ENCODE measurements around the gene LCE2A. TPM values are rescaled to one million over a fixed set of nuclear protein-coding genes. Genes with fewer than 3 reads are reported as not detected.
A peak's percentile ranks its signal among the peaks of the same experiment; 100 is the strongest.

The LCE2A gene
- total RNA-seq, 2 donors from 2014 or later = not detected

GRCh38 chr1:152707860-152708259 lies 9.7 kb downstream of the LCE2A start, which contains the start of gene LCE4A:
Gene LCE4A (plus strand): TSS chr1:152708160. CDS start chr1:152709076, 916 bp downstream.
- Histone ChIP-seq H3K9ac (ENCODE audit: extremely low read depth, low read length, poor library complexity, severe bottlenecking) (no peak within 1 kb of the TSS), H3K9me3 (ENCODE audit: control insufficient read depth, low read length) (peaks cover 85% of the 10 kb centered on the region), H3K27ac (ENCODE audit: low read depth, low read length) (no peak within 1 kb of the TSS), H3K4me1 (ENCODE audit: control insufficient read depth, insufficient read depth, low read length) (no peaks in the 10 kb centered on the region), H3K27me3 (ENCODE audit: control insufficient read depth, insufficient read depth, low read length, poor library complexity, severe bottlenecking) (no peaks in the 10 kb centered on the region), H3K36me3 (ENCODE audit: control insufficient read depth, insufficient read depth, low read length) (no peaks in the 10 kb centered on the region), H3K4me3 (ENCODE audit: low read length) (peak within 1 kb of the TSS; percentile 13)
- TF ChIP-seq CTCF (conservative IDR thresholded peaks at IDR 0.05) = no peak
- H3K4me1 Mint-ChIP-seq = no peaks in the 10 kb centered on the region
- no peak within 1 kb of the TSS for H3K4me3 Mint-ChIP-seq
- H3K27me3 Mint-ChIP-seq (ENCODE audit: insufficient read depth) = no peaks in the 10 kb centered on the region
- peaks cover 84% of the 10 kb centered on the region for H3K9me3 Mint-ChIP-seq
- no peak within 1 kb of the TSS for H3K27ac Mint-ChIP-seq
- 40% methylated on average over 2 of the region's 2 CpGs; no CpG with 5 or more reads in 1 of the 2 experiments for WGBS, 2 experiments (ENCODE audit: insufficient coverage in 1 of 2, insufficient read length in 1 of 2)
- DNase-seq = no peak
- H3K36me3 Mint-ChIP-seq (ENCODE audit: low read depth) = no peaks in the 10 kb centered on the region

- Mint-ChIP-seq H3K4me3 (no peak overlapping the region), H3K27ac (no peak overlapping the region), H3K27me3 (ENCODE audit: insufficient read depth) (no peaks in the 10 kb centered on the region), H3K4me1 (no peaks in the 10 kb centered on the region), H3K9me3 (peaks cover 96% of the 10 kb centered on the region), H3K36me3 (ENCODE audit: low read depth) (peaks cover 3% of the 10 kb centered on the region)
- Histone ChIP-seq H3K9ac (ENCODE audit: extremely low read depth, low read length, poor library complexity, severe bottlenecking) (no peak overlapping the region), H3K9me3 (ENCODE audit: control insufficient read depth, low read length) (peaks cover 87% of the 10 kb centered on the region), H3K36me3 (ENCODE audit: control insufficient read depth, insufficient read depth, low read length) (no peaks in the 10 kb centered on the region), H3K4me1 (ENCODE audit: control insufficient read depth, insufficient read depth, low read length) (no peaks in the 10 kb centered on the region), H3K4me3 (ENCODE audit: low read length) (no peak overlapping the region), H3K27me3 (ENCODE audit: control insufficient read depth, insufficient read depth, low read length, poor library complexity, severe bottlenecking) (no peaks in the 10 kb centered on the region), H3K27ac (ENCODE audit: low read depth, low read length) (no peak overlapping the region)
- no peak for TF ChIP-seq CTCF (conservative IDR thresholded peaks at IDR 0.05)
- no peak for DNase-seq
Observed at GRCh38 chr1:152718238-152718637, 20.1 kb downstream of the LCE2A start.

GRCh38 chr1:152725261-152725660 lies 27.1 kb downstream of the LCE2A start:
- Histone ChIP-seq H3K27me3 (ENCODE audit: control insufficient read depth, insufficient read depth, low read length, poor library complexity, severe bottlenecking) (no peaks in the 10 kb centered on the region), H3K4me1 (ENCODE audit: control insufficient read depth, insufficient read depth, low read length) (no peaks in the 10 kb centered on the region), H3K36me3 (ENCODE audit: control insufficient read depth, insufficient read depth, low read length) (no peaks in the 10 kb centered on the region), H3K9ac (ENCODE audit: extremely low read depth, low read length, poor library complexity, severe bottlenecking) (no peak overlapping the region), H3K4me3 (ENCODE audit: low read length) (no peak overlapping the region), H3K9me3 (ENCODE audit: control insufficient read depth, low read length) (peaks cover 80% of the 10 kb centered on the region), H3K27ac (ENCODE audit: low read depth, low read length) (no peak overlapping the region)
- Mint-ChIP-seq H3K4me3 (no peak overlapping the region), H3K27me3 (ENCODE audit: insufficient read depth) (no peaks in the 10 kb centered on the region), H3K27ac (no peak overlapping the region), H3K4me1 (no peaks in the 10 kb centered on the region), H3K36me3 (ENCODE audit: low read depth) (no peaks in the 10 kb centered on the region), H3K9me3 (peaks cover 92% of the 10 kb centered on the region)
- TF ChIP-seq CTCF (conservative IDR thresholded peaks at IDR 0.05) = no peak
- no peak for DNase-seq
